ENCODE data around the gene OR52L1. TPM values are rescaled to one million over a fixed set of nuclear protein-coding genes. Genes with fewer than 3 reads are reported as not detected.

The OR52L1 gene
- total and polyA plus RNA-seq, 10 of the 15 experiments (the other 5 are each of a cell fraction or from before 2014, with no cell fraction given) = not detected

DNA sequence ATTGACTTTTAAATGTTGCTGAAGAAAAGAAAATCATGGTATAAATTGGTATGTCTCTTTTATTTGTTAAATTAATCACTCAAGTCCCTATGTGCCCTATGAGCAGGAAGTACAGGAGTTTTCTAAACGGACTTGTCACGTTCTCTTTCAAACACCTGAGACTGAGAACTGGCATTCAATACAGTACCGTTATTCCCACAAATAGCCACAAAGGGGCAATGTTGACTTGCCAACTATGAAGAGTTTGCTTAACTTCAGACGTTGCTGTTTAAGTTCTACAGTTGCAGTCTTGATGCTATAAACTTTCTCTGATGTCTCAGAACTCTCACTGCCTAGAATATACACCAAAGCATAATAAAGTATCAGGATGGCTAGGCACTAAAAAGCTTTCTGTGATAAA is 36.2 kb upstream of the OR52L1 start:
- DNase-seq (ENCODE audit: low read depth, low spot score) = peak; percentile 5
- no peak for TF ChIP-seq BRCA1 (IDR thresholded peaks at IDR 0.05; ENCODE audit: low read depth, low read length)
- TF ChIP-seq, protein P1, sequence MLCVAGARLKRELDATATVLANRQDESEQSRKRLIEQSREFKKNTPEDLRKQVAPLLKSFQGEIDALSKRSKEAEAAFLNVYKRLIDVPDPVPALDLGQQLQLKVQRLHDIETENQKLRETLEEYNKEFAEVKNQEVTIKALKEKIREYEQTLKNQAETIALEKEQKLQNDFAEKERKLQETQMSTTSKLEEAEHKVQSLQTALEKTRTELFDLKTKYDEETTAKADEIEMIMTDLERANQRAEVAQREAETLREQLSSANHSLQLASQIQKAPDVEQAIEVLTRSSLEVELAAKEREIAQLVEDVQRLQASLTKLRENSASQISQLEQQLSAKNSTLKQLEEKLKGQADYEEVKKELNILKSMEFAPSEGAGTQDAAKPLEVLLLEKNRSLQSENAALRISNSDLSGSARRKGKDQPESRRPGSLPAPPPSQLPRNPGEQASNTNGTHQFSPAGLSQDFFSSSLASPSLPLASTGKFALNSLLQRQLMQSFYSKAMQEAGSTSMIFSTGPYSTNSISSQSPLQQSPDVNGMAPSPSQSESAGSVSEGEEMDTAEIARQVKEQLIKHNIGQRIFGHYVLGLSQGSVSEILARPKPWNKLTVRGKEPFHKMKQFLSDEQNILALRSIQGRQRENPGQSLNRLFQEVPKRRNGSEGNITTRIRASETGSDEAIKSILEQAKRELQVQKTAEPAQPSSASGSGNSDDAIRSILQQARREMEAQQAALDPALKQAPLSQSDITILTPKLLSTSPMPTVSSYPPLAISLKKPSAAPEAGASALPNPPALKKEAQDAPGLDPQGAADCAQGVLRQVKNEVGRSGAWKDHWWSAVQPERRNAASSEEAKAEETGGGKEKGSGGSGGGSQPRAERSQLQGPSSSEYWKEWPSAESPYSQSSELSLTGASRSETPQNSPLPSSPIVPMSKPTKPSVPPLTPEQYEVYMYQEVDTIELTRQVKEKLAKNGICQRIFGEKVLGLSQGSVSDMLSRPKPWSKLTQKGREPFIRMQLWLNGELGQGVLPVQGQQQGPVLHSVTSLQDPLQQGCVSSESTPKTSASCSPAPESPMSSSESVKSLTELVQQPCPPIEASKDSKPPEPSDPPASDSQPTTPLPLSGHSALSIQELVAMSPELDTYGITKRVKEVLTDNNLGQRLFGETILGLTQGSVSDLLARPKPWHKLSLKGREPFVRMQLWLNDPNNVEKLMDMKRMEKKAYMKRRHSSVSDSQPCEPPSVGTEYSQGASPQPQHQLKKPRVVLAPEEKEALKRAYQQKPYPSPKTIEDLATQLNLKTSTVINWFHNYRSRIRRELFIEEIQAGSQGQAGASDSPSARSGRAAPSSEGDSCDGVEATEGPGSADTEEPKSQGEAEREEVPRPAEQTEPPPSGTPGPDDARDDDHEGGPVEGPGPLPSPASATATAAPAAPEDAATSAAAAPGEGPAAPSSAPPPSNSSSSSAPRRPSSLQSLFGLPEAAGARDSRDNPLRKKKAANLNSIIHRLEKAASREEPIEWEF (IDR thresholded peaks at IDR 0.05; ENCODE audit: insufficient replicate concordance, low read depth, low read length) = no peak
- no peak for TF ChIP-seq IRF5 (IDR thresholded peaks at IDR 0.05; ENCODE audit: borderline replicate concordance)
- no peak for TF ChIP-seq SUZ12 (IDR thresholded peaks at IDR 0.05; ENCODE audit: unreplicated experiment)
- no peak for TF ChIP-seq IRF3 (IDR thresholded peaks at IDR 0.05)
- TF ChIP-seq RAD21 (IDR thresholded peaks at IDR 0.05; ENCODE audit: insufficient read depth, low read depth, low read length) = peak; percentile 75
- TF ChIP-seq CHD1 (IDR thresholded peaks at IDR 0.05; ENCODE audit: low read depth, low read length) = no peak
- TF ChIP-seq CBX5 (IDR thresholded peaks at IDR 0.05; ENCODE audit: low read depth) = no peak
- no peak for TF ChIP-seq STAT3 (IDR thresholded peaks at IDR 0.05; ENCODE audit: low read depth, low read length)
- no peak for TF ChIP-seq RUNX3 (IDR thresholded peaks at IDR 0.05; ENCODE audit: low read length)
- peak; percentile 61; the same call in 1 of the 2 replicates for TF ChIP-seq SMC3 (IDR thresholded peaks at IDR 0.05; ENCODE audit: borderline replicate concordance, low read length)
- TF ChIP-seq, protein P2, sequence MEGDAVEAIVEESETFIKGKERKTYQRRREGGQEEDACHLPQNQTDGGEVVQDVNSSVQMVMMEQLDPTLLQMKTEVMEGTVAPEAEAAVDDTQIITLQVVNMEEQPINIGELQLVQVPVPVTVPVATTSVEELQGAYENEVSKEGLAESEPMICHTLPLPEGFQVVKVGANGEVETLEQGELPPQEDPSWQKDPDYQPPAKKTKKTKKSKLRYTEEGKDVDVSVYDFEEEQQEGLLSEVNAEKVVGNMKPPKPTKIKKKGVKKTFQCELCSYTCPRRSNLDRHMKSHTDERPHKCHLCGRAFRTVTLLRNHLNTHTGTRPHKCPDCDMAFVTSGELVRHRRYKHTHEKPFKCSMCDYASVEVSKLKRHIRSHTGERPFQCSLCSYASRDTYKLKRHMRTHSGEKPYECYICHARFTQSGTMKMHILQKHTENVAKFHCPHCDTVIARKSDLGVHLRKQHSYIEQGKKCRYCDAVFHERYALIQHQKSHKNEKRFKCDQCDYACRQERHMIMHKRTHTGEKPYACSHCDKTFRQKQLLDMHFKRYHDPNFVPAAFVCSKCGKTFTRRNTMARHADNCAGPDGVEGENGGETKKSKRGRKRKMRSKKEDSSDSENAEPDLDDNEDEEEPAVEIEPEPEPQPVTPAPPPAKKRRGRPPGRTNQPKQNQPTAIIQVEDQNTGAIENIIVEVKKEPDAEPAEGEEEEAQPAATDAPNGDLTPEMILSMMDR (IDR thresholded peaks at IDR 0.05 in 2 of 3, conservative IDR thresholded peaks at IDR 0.05 in 1 of 3; ENCODE audit: control insufficient read depth in 2 of 3, extremely low read depth in 1 of 3, insufficient read depth in 1 of 3, low read depth in 3 of 3, low read length in 3 of 3) = peak; percentile 49 to 59 (median 53); a peak in 5 of 6 replicates
- no peak overlapping the region for H2AFZ ChIP-seq (ENCODE audit: control insufficient read depth, low read depth, low read length)
- peak; percentile 18 for FAIRE-seq
- ChIA-PET RAD21 (ENCODE audit: unreplicated experiment) (interaction anchor here (1.1 to 1.3 kb wide), 3 partner anchors 329 to 340 kb away, joined by 3 to 5 read pairs (median 4); no protein-coding TSS in a partner anchor), SMC1A (ENCODE audit: uncharacterized antibody, unreplicated experiment) (interaction anchor here (1.2 to 2.5 kb wide), 5 partner anchors 11 to 331 kb away, joined by 4 to 13 read pairs (median 4); no protein-coding TSS in a partner anchor), CTCF (interaction anchor here (0.8 to 2.9 kb wide), 9 partner anchors 13 to 340 kb away, joined by 3 to 12 read pairs (median 4); no protein-coding TSS in a partner anchor), POLR2A (no interaction called here)
- H3K27ac ChIP-seq (ENCODE audit: control insufficient read depth, insufficient read depth) = no peak overlapping the region
- H3K9me3 ChIP-seq (replicated peaks; ENCODE audit: control insufficient read depth, insufficient read depth, low read length) = no peaks in the 10 kb centered on the region
- H3K27me3 ChIP-seq (replicated peaks in 1 of 2; ENCODE audit: control insufficient read depth in 2 of 2, insufficient read depth in 2 of 2, low read length in 1 of 2) = no peaks in the 10 kb centered on the region
- intact Hi-C loops (cut with micrococcal nuclease; ENCODE audit: unreplicated experiment) (loop anchor here (1.0 to 5.0 kb wide), 3 partner anchors 274 to 330 kb away; no protein-coding TSS in a partner anchor), in situ Hi-C loops (cut with MboI) (loop anchor here (5.0 kb wide), 1 partner anchor 339 kb away; no protein-coding TSS in a partner anchor)
- no peak overlapping the region for H3K9ac ChIP-seq (ENCODE audit: control insufficient read depth, insufficient read depth, low read length)
- peak; percentile 76 for ATAC-seq
- no TSS peak for BruUV-seq (replicated peaks)
- no peak overlapping the region for H3K4me3 ChIP-seq
- H3K36me3 ChIP-seq (ENCODE audit: control insufficient read depth in 2 of 2, insufficient read depth in 2 of 2, low read length in 1 of 2) = no peaks in the 10 kb centered on the region
- no peaks in the 10 kb centered on the region for H3K79me2 ChIP-seq (ENCODE audit: control insufficient read depth, insufficient read depth, low read length)
- H3K4me2 ChIP-seq (ENCODE audit: control insufficient read depth, insufficient read depth) = no peak overlapping the region
- H3K4me1 ChIP-seq (ENCODE audit: control insufficient read depth, insufficient read depth, low read length) = no peaks in the 10 kb centered on the region
- H4K20me1 ChIP-seq (ENCODE audit: control insufficient read depth, insufficient read depth) = no peaks in the 10 kb centered on the region
- WGBS (ENCODE audit: insufficient coverage, insufficient replicate concordance, low lambda C conversion rate, missing lambda C conversion rate) = 0% methylated on average over 4 of the region's 4 CpGs
